NCI-H345 (cell line): Measurements from ENCODE around the gene NNAT.
"Not testable (repeated sequence)": the region's sequence is repeated elsewhere in the genome, so short reads cannot be mapped to it uniquely, and the experiment has no call there.

Source experiments
- DNase-seq: peaks from one replicate; lab custom pipeline; 2025; lab: John Stamatoyannopoulos, UW

NNAT gene

GRCh38 chr20:37524859-37525708 lies 4.0 kb downstream of the NNAT start:
- DNase-seq, result no peak

DNA sequence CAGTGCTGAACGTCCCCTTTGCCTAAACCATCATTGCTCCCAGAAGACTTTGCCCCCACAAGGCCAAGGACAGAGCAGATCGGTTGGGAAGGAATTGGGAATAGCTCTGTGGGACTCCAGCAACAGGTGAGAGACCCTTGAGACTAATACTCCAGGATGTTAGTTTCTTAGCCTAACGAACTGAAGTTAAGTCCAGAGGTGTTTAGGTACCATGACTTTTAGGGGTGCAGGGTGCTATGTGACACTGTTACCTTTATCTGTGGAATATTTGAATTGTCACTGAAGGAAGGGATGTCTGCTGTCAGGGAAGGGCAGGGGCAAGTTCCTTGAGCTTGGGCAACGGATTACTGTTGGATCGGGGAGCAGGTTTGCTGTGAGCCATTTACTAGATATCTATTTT lies 4.8 kb downstream of the NNAT start:
- no peak for DNase-seq

DNA sequence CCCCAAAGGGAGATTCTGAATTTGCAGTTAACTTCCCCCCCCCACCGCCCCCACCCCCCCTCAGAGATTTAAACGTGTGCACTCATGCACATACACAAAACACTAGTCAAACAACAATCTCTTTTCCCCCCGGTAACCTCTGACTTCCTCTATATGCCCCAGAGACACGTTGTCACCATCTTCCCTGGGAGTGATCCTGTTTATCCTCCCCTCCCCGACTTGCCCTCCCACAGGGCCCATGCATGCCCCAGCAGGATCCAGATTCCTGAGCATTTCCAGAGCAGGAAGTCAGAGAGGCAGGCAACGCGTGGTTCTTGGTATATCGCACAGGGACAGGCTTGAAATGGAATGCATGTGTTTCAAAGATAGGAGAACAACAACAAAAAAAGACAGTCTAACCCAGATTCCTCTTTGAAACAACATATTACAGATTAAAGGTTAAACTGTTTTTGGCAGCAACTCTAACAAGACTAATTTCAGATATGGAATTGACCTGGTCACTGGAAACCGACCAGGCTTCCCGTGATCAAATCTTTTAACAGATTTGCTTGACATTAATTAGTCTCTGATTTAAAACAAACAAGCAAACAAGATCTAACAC lies 5.3 kb downstream of the NNAT start:
- peak; percentile 32 for DNase-seq

DNA sequence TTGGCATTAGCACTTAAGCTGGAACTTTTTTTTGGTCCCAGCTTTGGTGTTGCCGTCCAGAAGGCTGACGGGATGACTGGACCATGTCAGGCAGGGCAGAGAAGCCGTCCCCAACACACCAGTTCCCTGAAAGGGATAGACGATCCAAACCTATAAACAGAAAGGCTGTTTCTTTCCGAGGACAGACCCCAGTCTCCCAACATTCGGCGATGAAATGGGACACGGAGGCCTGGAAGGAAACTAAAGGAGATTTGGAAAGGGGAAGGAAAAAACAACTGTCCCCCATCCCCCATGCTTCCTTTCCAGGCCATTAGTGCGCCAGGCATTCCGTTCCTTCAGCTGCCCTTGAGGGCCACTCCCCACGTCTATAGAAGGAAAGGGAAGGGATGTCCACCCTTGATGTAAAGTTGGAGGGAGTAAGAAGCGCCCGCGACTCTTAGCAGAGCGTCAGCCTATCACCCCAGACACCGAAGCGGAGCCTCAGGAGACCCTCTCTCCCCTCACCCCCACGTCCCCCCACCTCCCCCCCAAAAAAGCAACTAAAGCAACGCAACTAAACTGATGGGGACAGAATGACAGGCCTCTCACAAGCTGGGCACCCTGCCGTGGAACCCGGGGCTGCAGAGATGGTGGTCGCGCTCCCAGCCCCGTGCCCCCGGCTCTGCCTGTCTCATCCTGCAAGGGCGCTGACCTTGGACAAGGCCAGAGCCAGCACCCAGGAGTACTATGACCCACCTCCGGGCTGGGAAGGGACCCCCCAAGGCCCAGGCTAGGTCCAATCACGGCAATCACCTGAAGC lies 6.0 kb downstream of the NNAT start:
- no peak for DNase-seq

GRCh38 chr20:37527638-37528445 lies 6.8 kb downstream of the NNAT start, which contains the start of gene BLCAP:
Gene BLCAP, minus strand, starts transcription at chr20:37527876. Its CDS starts 8,702 bp downstream, at chr20:37519174.
- peak; percentile 95 for DNase-seq

DNA sequence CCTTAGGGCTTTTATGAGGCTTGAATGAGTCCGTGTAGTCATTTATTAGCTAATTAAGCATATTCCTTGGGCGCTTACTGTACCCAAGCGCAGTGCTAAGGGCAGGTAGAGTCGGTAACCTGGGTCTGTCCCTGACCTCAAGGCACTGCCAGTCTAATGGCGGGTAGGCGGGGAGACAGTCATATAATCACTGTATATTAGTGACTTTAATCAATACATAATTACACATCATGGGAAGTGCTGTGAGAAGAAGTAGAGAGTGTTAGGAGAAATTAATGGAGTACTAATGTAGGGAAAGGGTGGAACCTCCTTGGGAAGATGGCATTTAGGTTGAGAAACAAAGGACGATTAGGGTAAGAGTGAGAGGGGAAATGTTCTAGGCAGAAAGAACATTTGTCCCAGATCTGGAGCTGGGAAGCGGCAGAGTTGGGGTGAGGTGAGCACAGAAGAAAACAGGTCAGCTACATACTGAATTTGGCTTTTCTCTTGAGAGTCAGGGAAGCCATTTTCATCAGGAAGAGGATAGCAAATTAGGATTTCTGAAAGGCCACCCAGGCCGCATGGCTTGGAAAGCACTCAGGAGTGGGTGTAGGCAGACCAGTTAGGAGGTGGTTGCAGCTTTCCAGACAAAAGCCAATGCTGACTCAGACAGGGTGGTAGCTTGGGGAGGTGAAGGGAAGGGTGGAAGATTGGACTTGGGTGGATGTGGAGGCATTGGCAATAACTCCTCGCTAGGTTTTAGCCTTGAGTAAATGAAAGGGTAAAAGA lies 7.6 kb downstream of the NNAT start:
- no peak for DNase-seq

DNA sequence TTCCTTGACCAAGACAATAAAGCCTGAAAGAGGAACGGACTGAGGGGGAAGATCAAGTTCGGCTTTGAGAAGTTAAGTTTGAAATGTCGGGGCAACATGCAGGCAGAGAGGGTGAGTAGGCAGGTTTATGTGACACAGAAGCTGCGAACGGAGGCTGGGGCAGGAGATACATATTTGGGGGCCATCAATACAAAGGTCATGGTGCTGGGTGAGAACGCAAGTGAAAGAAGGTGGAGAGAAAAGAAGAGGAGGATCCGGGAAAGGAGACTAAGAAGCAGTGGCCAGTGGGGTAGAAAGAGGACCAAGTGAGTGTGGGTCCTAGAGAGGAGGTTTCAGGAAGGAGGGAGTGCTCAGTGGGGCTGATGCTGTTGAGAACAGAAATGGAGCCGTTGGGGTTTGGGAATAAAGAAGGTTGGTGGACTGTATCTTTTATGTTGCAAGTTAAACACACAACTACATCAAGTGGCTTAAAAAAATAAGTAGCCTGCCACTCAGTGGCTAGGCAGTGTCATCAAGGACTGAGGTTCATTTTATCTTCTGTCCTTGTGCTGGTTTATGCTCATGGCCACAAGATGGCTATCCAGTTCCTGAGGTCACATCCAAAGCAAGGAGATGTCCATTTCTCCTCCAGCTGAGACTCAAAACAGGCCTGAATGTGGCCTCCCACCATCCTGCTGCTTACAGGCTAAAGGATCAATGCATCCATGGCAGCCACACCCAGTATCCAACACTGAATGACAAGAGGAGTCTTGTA lies 8.3 kb downstream of the NNAT start:
- DNase-seq, result no peak

GRCh38 chr20:37529968-37530600 lies 9.0 kb downstream of the NNAT start:
- DNase-seq, result no peak

DNA sequence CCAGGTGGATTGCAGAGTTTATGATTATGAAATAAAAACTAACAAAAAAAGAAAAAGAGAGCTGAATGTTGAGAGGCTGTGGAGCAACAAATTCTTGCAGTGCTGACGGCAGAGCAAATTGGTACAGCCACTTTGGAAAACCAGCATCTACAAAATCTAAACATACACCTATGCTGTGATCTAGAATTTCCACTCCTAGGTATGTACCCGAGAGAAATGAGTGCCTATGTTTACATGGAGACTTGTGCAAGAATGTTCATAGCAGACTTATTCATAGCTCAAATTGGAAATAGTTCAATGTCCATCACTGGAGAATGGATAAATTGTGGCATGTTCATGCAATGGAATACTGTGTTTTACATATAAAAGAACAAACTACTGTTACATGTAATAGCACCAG lies 9.6 kb downstream of the NNAT start:
- no peak for DNase-seq

GRCh38 chr20:37531856-37532255 lies 10.8 kb downstream of the NNAT start:
- no peak for DNase-seq

- no peak for DNase-seq
Measured at GRCh38 chr20:37533154-37533715, 12.2 kb downstream of the NNAT start.

DNA sequence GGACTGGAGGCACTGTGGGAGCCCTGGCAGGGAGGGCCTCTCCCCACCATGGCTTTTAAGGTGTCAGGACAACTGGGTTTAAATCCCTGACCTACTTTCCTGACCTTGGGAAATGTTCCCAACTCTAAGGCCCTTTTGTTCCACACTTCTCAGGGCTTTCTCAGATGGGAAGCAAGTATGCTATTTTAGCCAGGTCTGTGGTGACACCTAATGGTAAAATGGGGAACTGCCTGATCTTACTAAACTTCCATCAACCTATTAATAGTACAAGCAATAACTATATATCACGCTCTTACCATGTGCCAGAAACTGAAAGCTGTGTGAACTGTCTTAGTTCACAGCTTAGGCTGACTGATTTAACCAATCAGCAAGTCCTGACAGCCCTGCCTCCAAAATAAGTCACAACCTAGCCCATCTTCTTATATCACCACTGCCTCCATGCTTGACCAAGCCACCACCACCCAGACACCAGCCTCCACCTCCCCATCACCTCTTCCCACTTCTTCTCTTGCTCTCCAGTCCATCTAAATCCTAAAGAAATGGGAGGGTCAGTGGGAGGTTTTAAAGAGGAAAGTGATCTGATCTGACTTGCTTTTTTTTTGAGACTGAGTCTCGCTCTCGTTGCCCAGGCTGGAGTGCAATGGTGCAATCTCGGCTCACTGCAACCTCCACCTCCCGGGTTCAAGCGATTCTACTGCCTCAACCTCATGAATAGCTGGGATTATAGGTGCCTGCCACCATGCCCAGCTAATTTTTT lies 13.5 kb downstream of the NNAT start:
- DNase-seq, result peak; percentile 87

GRCh38 chr20:37535443-37536132 lies 14.5 kb downstream of the NNAT start:
- no peak for DNase-seq

- DNase-seq, result no peak
Measured at GRCh38 chr20:37537505-37537904, 16.5 kb downstream of the NNAT start.

DNA sequence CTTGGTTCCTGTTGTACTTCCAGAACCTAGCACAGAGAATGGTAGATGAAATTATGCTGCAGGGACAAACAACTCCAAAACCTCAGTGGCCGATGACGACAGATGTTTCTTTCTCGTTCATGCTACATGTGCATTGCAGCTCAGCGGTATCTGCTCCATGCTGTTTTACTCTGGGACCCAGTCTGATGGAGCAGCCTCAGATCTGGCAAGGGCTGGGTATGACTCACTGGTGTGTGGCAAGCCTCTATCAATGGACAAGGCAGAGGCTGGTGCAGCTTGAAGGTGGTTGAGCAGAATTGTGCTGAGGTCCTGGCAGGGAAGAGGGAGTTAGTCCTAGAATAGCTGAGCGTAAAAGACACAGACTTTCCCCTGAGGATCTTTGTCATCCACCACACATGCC lies 17.0 kb downstream of the NNAT start:
- no peak for DNase-seq

DNA sequence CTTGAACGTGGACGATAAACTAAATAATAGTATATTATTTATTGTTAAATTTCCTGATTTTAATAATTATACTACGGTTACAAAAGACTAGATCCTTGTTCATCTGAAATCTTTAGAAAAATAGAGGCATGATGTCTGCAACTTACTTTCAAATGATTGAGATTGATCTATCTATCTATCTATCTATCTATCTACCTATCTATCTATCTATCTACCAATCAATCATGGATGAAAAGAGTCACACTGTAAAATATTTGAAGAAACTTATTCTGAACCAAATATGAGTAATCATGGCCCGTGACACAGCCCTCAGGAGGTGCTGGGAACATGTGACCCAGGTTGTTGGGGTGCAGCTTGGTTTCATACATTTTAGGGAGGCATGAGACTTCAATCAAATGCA lies 18.4 kb downstream of the NNAT start:
- DNase-seq, result no peak

GRCh38 chr20:37540001-37540400 lies 19.0 kb downstream of the NNAT start:
- DNase-seq, result no peak

GRCh38 chr20:37540838-37541237 lies 19.8 kb downstream of the NNAT start:
- DNase-seq, result not testable (repeated sequence)
